COLO668 (cell line): Measurements from ENCODE around the gene CDC42BPA.
"Not testable (repeated sequence)": the region's sequence is repeated elsewhere in the genome, so short reads cannot be mapped to it uniquely, and the experiment has no call there.

Experiments used
- DNase-seq: peaks from one replicate; lab custom pipeline; 2025; ENCODE audit not compliant: unreplicated experiment; lab: John Stamatoyannopoulos, UW

The CDC42BPA gene, protein sequence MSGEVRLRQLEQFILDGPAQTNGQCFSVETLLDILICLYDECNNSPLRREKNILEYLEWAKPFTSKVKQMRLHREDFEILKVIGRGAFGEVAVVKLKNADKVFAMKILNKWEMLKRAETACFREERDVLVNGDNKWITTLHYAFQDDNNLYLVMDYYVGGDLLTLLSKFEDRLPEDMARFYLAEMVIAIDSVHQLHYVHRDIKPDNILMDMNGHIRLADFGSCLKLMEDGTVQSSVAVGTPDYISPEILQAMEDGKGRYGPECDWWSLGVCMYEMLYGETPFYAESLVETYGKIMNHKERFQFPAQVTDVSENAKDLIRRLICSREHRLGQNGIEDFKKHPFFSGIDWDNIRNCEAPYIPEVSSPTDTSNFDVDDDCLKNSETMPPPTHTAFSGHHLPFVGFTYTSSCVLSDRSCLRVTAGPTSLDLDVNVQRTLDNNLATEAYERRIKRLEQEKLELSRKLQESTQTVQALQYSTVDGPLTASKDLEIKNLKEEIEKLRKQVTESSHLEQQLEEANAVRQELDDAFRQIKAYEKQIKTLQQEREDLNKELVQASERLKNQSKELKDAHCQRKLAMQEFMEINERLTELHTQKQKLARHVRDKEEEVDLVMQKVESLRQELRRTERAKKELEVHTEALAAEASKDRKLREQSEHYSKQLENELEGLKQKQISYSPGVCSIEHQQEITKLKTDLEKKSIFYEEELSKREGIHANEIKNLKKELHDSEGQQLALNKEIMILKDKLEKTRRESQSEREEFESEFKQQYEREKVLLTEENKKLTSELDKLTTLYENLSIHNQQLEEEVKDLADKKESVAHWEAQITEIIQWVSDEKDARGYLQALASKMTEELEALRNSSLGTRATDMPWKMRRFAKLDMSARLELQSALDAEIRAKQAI (N-terminal part only)

GRCh38 chr1:227318016-227318852, at the start of gene CDC42BPA:
TSS of gene CDC42BPA (minus strand) at chr1:227318492. CDS start at chr1:227317182, 1,310 bp downstream.
- DNase-seq: peak; percentile 93

GRCh38 chr1:227368009-227368408, 49.7 kb upstream of the CDC42BPA start:
- no peak for DNase-seq

DNA sequence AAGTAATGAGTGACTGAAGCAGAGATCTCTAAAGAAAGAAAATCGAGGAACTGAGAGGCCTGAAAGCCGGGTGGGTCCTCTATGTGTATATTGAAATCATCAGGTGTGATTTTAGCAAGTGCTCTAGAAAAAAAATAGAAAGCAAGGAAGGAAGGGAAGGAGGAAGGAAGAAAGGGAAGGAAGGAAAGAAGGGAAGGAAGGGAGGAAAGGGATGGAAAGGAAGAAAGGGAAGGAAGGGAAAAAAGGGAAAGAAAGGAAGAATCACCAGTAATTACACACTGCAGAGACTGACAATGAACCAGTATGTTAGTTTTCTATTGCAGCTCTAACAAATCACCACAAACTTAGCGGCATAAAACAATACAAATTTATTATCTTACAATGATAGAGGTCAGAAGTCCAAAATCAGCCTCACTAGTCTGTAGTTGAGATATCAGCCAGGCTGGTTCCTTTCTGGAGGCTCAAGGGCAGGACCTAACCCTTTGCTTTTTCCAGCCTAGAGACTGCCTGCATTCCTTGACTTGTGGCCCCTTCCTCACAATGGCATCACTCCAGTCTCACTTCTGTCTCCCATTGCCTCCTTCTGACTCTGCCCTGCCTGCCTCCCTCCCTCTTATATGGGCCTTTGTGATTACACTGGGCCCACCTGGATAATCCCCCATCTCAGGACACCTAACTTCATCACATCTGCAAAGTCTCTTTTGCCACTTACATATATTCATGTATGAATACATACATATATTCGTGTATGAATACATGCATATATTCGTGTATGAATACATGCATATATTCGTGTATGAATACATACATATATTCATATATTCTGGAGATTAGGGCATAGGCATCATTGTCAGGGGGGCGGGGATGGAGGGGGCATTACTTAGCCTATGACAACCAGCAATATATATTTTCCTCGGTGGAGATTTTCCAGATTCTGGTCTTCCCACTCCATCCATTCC, 47.5 kb upstream of the CDC42BPA start:
- DNase-seq: no peak

DNA sequence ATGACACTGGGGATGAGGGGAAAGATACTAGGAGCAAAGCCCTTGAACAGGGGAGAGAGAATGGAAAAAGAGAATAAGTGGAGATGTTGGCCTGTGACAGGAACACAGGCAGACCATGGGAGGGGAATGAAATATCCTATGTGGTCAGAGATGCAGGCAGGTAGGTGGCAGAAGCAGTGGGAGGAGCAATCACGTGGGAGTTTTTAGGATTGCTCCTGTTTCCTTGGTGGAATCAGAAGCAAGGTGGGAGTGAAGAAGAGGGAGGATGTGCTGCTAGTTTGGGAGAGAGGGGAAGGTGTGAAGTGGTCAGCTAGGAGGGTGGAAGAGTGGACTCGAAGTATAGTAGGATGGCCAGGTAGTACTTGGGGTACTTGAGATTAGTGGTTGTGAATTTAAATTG, 46.4 kb upstream of the CDC42BPA start:
- DNase-seq: no peak

- DNase-seq: no peak
Measured at GRCh38 chr1:227363825-227364224, 45.5 kb upstream of the CDC42BPA start.

- DNase-seq: no peak
Measured at GRCh38 chr1:227362039-227362438, 43.7 kb upstream of the CDC42BPA start.

GRCh38 chr1:227357927-227358302, 39.6 kb upstream of the CDC42BPA start:
- no peak for DNase-seq

GRCh38 chr1:227357171-227357926, 39.1 kb upstream of the CDC42BPA start:
- no peak for DNase-seq

DNA sequence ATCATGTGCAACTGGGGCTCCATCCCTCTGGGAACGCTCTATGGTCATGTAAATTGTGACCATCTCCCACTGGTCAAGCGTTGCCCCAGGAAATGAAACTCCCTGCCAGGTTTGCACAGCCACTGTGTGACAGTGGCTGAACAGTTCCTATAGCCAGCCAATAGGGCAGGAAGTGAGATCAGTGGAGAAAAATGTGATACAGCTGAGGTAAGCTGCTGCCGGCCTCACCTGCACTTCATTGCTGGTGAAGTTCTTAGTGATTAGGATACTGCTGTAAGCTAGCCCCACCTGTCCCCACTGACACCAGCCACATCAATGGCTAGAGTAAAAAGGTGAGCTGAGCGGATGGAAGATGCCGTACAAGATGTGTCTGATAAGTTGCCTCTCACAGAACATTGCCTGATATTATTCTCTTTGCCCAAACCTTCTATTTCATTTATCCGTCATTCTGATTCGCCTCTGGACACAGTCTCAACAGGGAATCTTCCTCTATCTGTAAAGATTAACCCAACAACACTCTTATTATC, 38.4 kb upstream of the CDC42BPA start:
- peak; percentile 31 for DNase-seq

- no peak for DNase-seq
Measured at GRCh38 chr1:227355542-227356245, 37.4 kb upstream of the CDC42BPA start.

DNA sequence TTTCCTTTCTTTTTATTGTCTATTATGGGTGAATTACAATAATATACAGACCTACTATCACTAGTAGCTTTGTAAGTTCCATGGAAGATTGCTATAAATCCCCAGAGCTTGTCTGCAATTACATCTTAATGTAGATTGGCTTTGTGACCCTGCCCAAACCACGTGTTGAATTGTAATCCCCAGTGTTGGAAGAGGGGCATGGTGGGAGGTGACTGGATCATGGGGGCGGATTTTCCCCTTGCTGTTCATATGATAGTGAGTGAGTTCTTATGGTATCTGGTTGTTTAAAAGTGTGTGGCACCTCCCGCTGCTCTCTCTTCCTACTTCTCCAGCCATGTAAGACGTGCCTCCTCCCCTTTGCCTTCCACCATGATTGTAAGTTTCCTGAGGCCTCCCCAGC, 34.9 kb upstream of the CDC42BPA start:
- DNase-seq: no peak

DNA sequence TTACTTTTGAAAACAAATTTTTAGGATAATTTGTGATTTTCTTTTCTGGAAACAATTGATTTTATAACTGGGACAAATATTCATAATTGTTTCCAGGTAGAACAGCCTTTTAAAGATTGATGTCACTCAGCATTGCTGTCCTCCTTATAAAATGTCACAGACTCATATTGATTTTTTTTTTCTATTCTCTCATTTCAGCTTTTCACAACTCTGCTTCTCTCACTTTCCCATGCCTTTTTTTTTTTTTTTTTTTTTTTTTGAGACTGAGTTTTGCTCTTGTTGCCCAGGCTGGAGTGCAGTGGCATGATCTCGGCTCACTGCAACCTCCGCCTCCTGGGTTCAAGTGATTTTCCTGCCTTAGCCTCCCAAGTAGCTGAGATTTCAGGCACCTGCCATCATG, 33.9 kb upstream of the CDC42BPA start:
- DNase-seq: not testable (repeated sequence)

DNA sequence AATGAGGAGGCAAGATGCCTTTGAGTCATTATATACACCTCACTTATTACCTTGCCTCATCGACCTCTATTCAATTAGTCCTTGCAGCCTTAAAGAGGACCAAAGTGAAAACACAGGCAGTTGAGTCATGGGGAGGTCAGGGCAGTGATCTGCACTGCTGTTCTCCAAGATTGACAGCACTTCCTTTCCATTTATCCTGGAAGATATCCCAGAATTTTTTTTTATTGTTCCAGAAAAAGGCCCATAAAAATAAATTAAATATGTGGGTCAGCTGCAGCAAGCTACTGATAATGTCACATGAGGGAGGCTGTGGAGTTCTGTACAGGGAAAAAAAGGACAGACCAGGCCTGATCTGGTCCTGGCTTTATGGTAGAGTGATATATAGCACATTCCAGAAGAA, 33.2 kb upstream of the CDC42BPA start:
- DNase-seq: no peak

DNA sequence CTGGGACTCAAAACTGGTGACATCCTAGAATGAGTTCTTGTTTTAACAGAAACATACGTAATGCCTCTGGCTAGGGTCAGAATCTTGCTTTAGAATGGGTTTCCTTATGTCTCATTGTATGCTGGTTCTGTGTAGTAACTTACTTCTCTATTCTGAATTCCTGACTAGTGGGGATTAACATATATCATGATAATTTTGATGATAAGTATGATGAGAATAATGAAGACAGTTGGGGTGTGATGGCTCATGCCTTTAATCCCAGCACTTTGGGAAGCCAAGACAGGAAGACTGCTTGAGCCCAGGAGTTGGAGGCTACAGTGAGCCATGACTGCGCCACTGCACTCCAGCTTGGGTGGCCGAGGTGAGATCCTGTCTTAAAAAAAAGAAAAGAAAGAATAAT, 31.7 kb upstream of the CDC42BPA start:
- no peak for DNase-seq

GRCh38 chr1:227343727-227344551, 25.6 kb upstream of the CDC42BPA start:
- DNase-seq: no peak

- no peak for DNase-seq
Measured at GRCh38 chr1:227343206-227343605, 24.9 kb upstream of the CDC42BPA start.

DNA sequence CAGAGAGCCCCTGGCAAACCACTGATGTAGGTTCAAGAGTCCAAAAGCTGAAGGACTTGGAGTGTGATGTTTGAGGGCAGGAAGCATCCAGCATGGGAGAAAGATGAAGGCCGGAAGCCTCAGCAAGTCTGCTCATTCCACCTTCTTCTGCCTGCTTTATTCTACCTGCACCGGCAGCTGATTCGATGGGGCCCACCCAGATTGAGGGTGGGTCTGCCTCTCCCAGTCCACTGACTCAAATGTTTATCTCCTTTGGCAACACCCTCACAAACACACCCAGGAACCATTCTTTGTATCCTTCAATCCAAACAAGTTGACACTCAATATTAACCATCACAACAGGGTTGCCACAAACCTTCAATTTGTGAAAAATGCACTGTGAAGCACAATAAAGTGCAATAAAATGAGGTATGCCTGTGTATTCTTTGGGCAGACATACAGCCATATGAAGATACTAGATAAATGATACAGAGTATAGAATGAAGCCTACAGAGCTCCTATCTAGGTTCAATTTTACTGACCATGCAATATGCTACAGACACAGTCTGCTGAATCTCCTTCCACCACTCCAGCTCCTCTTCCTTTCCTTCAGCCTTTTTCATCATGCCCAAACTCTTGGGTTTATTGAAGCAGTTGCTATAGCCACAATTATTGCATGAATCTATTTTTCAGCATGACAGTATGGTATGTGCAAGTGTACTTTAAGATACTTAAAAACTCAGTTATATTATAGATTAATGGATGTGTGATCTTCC, 24.0 kb upstream of the CDC42BPA start:
- DNase-seq: no peak
